HCT116 (cell line): ENCODE measurements around the gene SLC26A2. TPM values are rescaled to one million over a fixed set of nuclear protein-coding genes. Genes with fewer than 3 reads are reported as not detected.

Experiments used
- ATAC-seq: fragments of 200-7000 bp; cut with Tn5 transposase; 2 replicates; pipeline ENCODE4 v1.9.1; 2020; ENCODE audit warnings: mild to moderate bottlenecking, moderate library complexity
- BruUV-seq: library from RNA; stranded (reverse); fragments of 400-500 nt; replicated peaks from 2 replicates; lab custom pipeline; 2021; lab: Mats Ljungman, UMichigan
- CTCF ChIA-PET: fragments of 300-600 bp; sonication (Branson Sonifier 250); formaldehyde crosslinking; loops from one replicate; lab custom pipeline; 2021; ENCODE audit warnings: antibody characterized with exemption; lab: Charles Lee
- POLR2A ChIA-PET: fragments of 300-600, 350-600 bp; sonication (Branson Sonifier 250); formaldehyde crosslinking; loops from one replicate; lab custom pipeline; 2021; ENCODE audit warnings: antibody characterized with exemption; lab: Charles Lee
- RAD21 ChIA-PET, 2 experiments: fragments of 300-600 bp; sonication (Branson Sonifier 250); formaldehyde crosslinking; loops; one replicate each; lab custom pipeline; 2023; ENCODE audit warnings: low total read pairs in 2 of 2; ENCODE audit not compliant: uncharacterized antibody in 2 of 2, unreplicated experiment in 2 of 2, low non-redundant PET in 1 of 2; lab: Charles Lee
- DNase-seq: peaks from one replicate; pipeline ENCODE4 v3.0.0-alpha.2; 2010; ENCODE audit warnings: low read depth, low spot score
- H2AFZ ChIP-seq: fragments of 200-600 bp; shearing (Covaris generic), sonication (generic); 2 replicates; pipeline ENCODE4 v1.6.1; 2017; ENCODE audit warnings: low read depth, mixed run types, mixed read lengths, antibody characterized with exemption, low read length; ENCODE audit not compliant: poor library complexity, severe bottlenecking
- H3K27ac ChIP-seq: 2 replicates; pipeline ENCODE4 v1.5.1; 2012; ENCODE audit warnings: low read depth, low read length
- H3K27me3 ChIP-seq: fragments of 200-600 bp; sonication (generic); 2 replicates; pipeline ENCODE4 v1.6.1; 2016; ENCODE audit warnings: mixed run types, low read length, mixed read lengths; ENCODE audit not compliant: insufficient read depth
- H3K36me3 ChIP-seq, 2 experiments: fragments of 200-500 bp in 1 of 2; fragments of 200-600 bp in 1 of 2; sonication (Bioruptor generic) in 1 of 2; sonication (generic) in 1 of 2; 2 replicates each; pipeline versions ENCODE4 v1.5.1 to v1.6.1; 2014 to 2016; ENCODE audit warnings: low read length in 2 of 2, inconsistent platforms in 1 of 2, mixed read lengths in 1 of 2, mixed run types in 1 of 2; ENCODE audit not compliant: insufficient read depth in 2 of 2, control insufficient read depth in 1 of 2
- H3K4me1 ChIP-seq, 2 experiments: fragments of 200-600 bp in 1 of 2; sonication (generic) in 1 of 2; 2 replicates each; pipeline versions ENCODE4 v1.5.1 to v1.6.1; 2012 to 2017; ENCODE audit warnings: low read length in 2 of 2, inconsistent platforms in 1 of 2, mild to moderate bottlenecking in 1 of 2, mixed read lengths in 1 of 2, mixed run types in 1 of 2, moderate library complexity in 1 of 2; ENCODE audit not compliant: insufficient read depth in 2 of 2, control insufficient read depth in 1 of 2
- H3K4me2 ChIP-seq: fragments of 200-600 bp; sonication (generic); 2 replicates; pipeline ENCODE4 v1.6.1; 2017; ENCODE audit warnings: mixed run types, low read length, mixed read lengths
- H3K4me3 ChIP-seq, 2 experiments: fragments of 200-600 bp in 1 of 2; sonication (generic) in 1 of 2; replicated peaks in 1 of 2; 2 replicates each; pipeline ENCODE4 v1.5.1; 2011 to 2016; ENCODE audit warnings: low read length in 2 of 2, control low read depth in 1 of 2, low read depth in 1 of 2, mild to moderate bottlenecking in 1 of 2, mixed read lengths in 1 of 2, mixed run types in 1 of 2
- H3K79me2 ChIP-seq: fragments of 200-600 bp; sonication (generic); 2 replicates; pipeline ENCODE4 v1.6.1; 2017; ENCODE audit warnings: mild to moderate bottlenecking, mixed run types, low read length, moderate library complexity, mixed read lengths; ENCODE audit not compliant: insufficient read depth
- H3K9ac ChIP-seq: fragments of 200-600 bp; sonication (generic); 2 replicates; pipeline ENCODE4 v1.6.1; 2016; ENCODE audit warnings: low read length, mixed read lengths
- H3K9me2 ChIP-seq: fragments of 200-600 bp; sonication (generic), shearing (Covaris generic); 2 replicates; pipeline ENCODE4 v1.6.1; 2017; ENCODE audit warnings: mixed run types, mild to moderate bottlenecking, moderate library complexity; ENCODE audit not compliant: insufficient read depth
- H3K9me3 ChIP-seq, 2 experiments: fragments of 200-500 bp in 1 of 2; fragments of 200-600 bp in 1 of 2; sonication (Bioruptor generic) in 1 of 2; sonication (generic) in 1 of 2; 2 replicates each; pipeline ENCODE4 v1.6.1; 2014 to 2017; ENCODE audit warnings: low read length in 2 of 2, mixed read lengths in 2 of 2, inconsistent platforms in 1 of 2, low read depth in 1 of 2, mild to moderate bottlenecking in 1 of 2, mixed run types in 1 of 2, moderate library complexity in 1 of 2; ENCODE audit not compliant: control insufficient read depth in 1 of 2, insufficient read depth in 1 of 2
- H4K20me1 ChIP-seq: fragments of 200-600 bp; sonication (generic), shearing (Covaris generic); 2 replicates; pipeline ENCODE4 v1.6.1; 2017; ENCODE audit warnings: mixed run types, mild to moderate bottlenecking, moderate library complexity; ENCODE audit not compliant: insufficient read depth
- CEBPB ChIP-seq: IDR thresholded peaks from 2 replicates; pipeline ENCODE4 v1.6.1; 2012; ENCODE audit warnings: low read depth
- EGR1 ChIP-seq: IDR thresholded peaks from 2 replicates; pipeline ENCODE4 v1.6.1; 2012; ENCODE audit warnings: low read depth
- ELF1 ChIP-seq: IDR thresholded peaks from 2 replicates; pipeline ENCODE4 v1.6.1; 2012; ENCODE audit warnings: low read depth, borderline replicate concordance
- EZH2 ChIP-seq: fragments of 200-600 bp; sonication (generic); IDR thresholded peaks from 2 replicates; pipeline ENCODE4 v1.6.1; 2017; ENCODE audit warnings: antibody characterized with exemption, mixed run types
- FOSL1 ChIP-seq: IDR thresholded peaks from 2 replicates; pipeline ENCODE4 v1.6.1; 2012; ENCODE audit warnings: low read depth
- JUND ChIP-seq: IDR thresholded peaks from 2 replicates; pipeline ENCODE4 v1.6.1; 2012
- POLR2A ChIP-seq: IDR thresholded peaks from 2 replicates; pipeline ENCODE4 v1.7.0; 2011; ENCODE audit warnings: borderline replicate concordance; ENCODE audit not compliant: insufficient read depth, insufficient read length; ENCODE audit errors: extremely low read depth
- SIN3A ChIP-seq: IDR thresholded peaks from 2 replicates; pipeline ENCODE4 v1.6.1; 2012; ENCODE audit warnings: low read depth
- ZFX ChIP-seq: fragments of 450-650 bp; IDR thresholded peaks from 2 replicates; pipeline ENCODE4 v1.6.1; 2017
- ZNF274 ChIP-seq: fragments of 200-500 bp; sonication (Bioruptor generic); IDR thresholded peaks from 2 replicates; pipeline ENCODE4 v1.6.1; 2014; ENCODE audit warnings: mild to moderate bottlenecking, low read depth, low read length, inconsistent platforms
- intact Hi-C: fragments of 100-400 bp; cut with micrococcal nuclease; formaldehyde crosslinking; loops from 2 replicates; pipeline ENCODE4 v1.10.0; 2022
- total RNA-seq: library from RNA; stranded (reverse); gene quantifications from one replicate; pipeline ENCODE4 v1.2.1, GENCODE V29; 2021; ENCODE audit not compliant: unreplicated experiment
- TF ChIP-seq, protein P1 (sequence below): IDR thresholded peaks from 2 replicates; pipeline ENCODE4 v1.6.1; 2012
- TF ChIP-seq, protein P2 (sequence below): IDR thresholded peaks from 2 replicates; pipeline ENCODE4 v1.6.1; 2012; ENCODE audit warnings: low read depth
- TF ChIP-seq, protein P3 (sequence below), 3 experiments: fragments of 200-600 bp in 1 of 3; sonication (generic) in 1 of 3; IDR thresholded peaks in 2 of 3; conservative IDR thresholded peaks in 1 of 3; 2 replicates each; pipeline ENCODE4 v1.5.1; 2012 to 2017; ENCODE audit warnings: low read depth in 2 of 3, low read length in 2 of 3, antibody characterized with exemption in 1 of 3, borderline replicate concordance in 1 of 3, control low read depth in 1 of 3, mild to moderate bottlenecking in 1 of 3, mixed read lengths in 1 of 3, mixed run types in 1 of 3, moderate library complexity in 1 of 3; ENCODE audit not compliant: insufficient read depth in 1 of 3

Gene SLC26A2
- total RNA-seq, 1 experiment from 2014 or later: 7.8 TPM

- Histone ChIP-seq H3K4me3 (no peak overlapping the region), H3K79me2 (peaks cover 91% of the 10 kb centered on the region), H4K20me1 (no peaks in the 10 kb centered on the region), H3K9me2 (no peaks in the 10 kb centered on the region), H3K36me3 (peaks cover 52 to 89% of the 10 kb centered on the region in 2 experiments), H3K4me2 (no peak overlapping the region), H3K27ac (no peak overlapping the region), H3K9me3 (peaks cover 0 to 18% of the 10 kb centered on the region in 2 experiments; a peak in 1 of 4 replicates), H3K27me3 (no peaks in the 10 kb centered on the region), H3K9ac (no peak overlapping the region), H3K4me1 (peaks cover 0 to 28% of the 10 kb centered on the region in 2 experiments; a peak in 2 of 4 replicates), H2AFZ (no peak overlapping the region)
- no TSS peak for BruUV-seq
- ATAC-seq (no peak), DNase-seq (no peak)
- CTCF ChIA-PET: no interaction called here
- RAD21 ChIA-PET: no interaction called here
- POLR2A ChIA-PET: no interaction called here
- TF ChIP-seq, protein P1, sequence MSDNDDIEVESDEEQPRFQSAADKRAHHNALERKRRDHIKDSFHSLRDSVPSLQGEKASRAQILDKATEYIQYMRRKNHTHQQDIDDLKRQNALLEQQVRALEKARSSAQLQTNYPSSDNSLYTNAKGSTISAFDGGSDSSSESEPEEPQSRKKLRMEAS: no peak
- TF ChIP-seq JUND: no peak
- TF ChIP-seq ZFX: no peak
- no peak for TF ChIP-seq SIN3A
- TF ChIP-seq CEBPB: no peak
- no peak for TF ChIP-seq FOSL1
- intact Hi-C loops: no loop called here
These were observed 53.4 kb downstream of the SLC26A2 start for GRCh38 chr5:150013931-150014330.

GRCh38 chr5:150014456-150014855 is 53.9 kb downstream of the SLC26A2 start:
- no peak overlapping the region for H3K4me3 ChIP-seq
- TF ChIP-seq, protein P2, sequence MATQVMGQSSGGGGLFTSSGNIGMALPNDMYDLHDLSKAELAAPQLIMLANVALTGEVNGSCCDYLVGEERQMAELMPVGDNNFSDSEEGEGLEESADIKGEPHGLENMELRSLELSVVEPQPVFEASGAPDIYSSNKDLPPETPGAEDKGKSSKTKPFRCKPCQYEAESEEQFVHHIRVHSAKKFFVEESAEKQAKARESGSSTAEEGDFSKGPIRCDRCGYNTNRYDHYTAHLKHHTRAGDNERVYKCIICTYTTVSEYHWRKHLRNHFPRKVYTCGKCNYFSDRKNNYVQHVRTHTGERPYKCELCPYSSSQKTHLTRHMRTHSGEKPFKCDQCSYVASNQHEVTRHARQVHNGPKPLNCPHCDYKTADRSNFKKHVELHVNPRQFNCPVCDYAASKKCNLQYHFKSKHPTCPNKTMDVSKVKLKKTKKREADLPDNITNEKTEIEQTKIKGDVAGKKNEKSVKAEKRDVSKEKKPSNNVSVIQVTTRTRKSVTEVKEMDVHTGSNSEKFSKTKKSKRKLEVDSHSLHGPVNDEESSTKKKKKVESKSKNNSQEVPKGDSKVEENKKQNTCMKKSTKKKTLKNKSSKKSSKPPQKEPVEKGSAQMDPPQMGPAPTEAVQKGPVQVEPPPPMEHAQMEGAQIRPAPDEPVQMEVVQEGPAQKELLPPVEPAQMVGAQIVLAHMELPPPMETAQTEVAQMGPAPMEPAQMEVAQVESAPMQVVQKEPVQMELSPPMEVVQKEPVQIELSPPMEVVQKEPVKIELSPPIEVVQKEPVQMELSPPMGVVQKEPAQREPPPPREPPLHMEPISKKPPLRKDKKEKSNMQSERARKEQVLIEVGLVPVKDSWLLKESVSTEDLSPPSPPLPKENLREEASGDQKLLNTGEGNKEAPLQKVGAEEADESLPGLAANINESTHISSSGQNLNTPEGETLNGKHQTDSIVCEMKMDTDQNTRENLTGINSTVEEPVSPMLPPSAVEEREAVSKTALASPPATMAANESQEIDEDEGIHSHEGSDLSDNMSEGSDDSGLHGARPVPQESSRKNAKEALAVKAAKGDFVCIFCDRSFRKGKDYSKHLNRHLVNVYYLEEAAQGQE: no peak
- TF ChIP-seq JUND (no peak), EGR1 (no peak), EZH2 (no peak), ZNF274 (no peak), FOSL1 (no peak), ELF1 (no peak), POLR2A (no peak)
- TF ChIP-seq, protein P3, sequence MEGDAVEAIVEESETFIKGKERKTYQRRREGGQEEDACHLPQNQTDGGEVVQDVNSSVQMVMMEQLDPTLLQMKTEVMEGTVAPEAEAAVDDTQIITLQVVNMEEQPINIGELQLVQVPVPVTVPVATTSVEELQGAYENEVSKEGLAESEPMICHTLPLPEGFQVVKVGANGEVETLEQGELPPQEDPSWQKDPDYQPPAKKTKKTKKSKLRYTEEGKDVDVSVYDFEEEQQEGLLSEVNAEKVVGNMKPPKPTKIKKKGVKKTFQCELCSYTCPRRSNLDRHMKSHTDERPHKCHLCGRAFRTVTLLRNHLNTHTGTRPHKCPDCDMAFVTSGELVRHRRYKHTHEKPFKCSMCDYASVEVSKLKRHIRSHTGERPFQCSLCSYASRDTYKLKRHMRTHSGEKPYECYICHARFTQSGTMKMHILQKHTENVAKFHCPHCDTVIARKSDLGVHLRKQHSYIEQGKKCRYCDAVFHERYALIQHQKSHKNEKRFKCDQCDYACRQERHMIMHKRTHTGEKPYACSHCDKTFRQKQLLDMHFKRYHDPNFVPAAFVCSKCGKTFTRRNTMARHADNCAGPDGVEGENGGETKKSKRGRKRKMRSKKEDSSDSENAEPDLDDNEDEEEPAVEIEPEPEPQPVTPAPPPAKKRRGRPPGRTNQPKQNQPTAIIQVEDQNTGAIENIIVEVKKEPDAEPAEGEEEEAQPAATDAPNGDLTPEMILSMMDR (IDR thresholded peaks at IDR 0.05 in 2 of 3, conservative IDR thresholded peaks at IDR 0.05 in 1 of 3; ENCODE audit: borderline replicate concordance in 1 of 3, insufficient read depth in 1 of 3, low read depth in 2 of 3, low read length in 2 of 3): no peak
- H3K27me3 ChIP-seq: no peaks in the 10 kb centered on the region
- H3K4me1 ChIP-seq: peaks cover 4 to 33% of the 10 kb centered on the region in 2 experiments; a peak in 3 of 4 replicates
- H3K9me3 ChIP-seq: peaks cover 0 to 18% of the 10 kb centered on the region in 2 experiments; a peak in 1 of 4 replicates
- no TSS peak for BruUV-seq
- H3K27ac ChIP-seq: no peak overlapping the region
- ChIA-PET RAD21 (no interaction called here), CTCF (no interaction called here), POLR2A (no interaction called here)
- peaks cover 52 to 92% of the 10 kb centered on the region in 2 experiments for H3K36me3 ChIP-seq
- ATAC-seq (no peak), DNase-seq (no peak)
- H3K9me2 ChIP-seq: no peaks in the 10 kb centered on the region
- intact Hi-C loops: no loop called here
- H3K79me2 ChIP-seq: peaks cover 90% of the 10 kb centered on the region
- no peak overlapping the region for H3K9ac ChIP-seq
- no peaks in the 10 kb centered on the region for H4K20me1 ChIP-seq
- no peak overlapping the region for H3K4me2 ChIP-seq
- H2AFZ ChIP-seq: no peak overlapping the region
